BJ (cell line): ENCODE measurements around the gene ACKR1. TPM values are rescaled to one million over a fixed set of nuclear protein-coding genes. Genes with fewer than 3 reads are reported as not detected.

Source experiments
- CTCF ChIA-PET: fragments of 350-600 bp; formaldehyde crosslinking; extraction: SDS; loops from one replicate; lab custom pipeline; 2021; ENCODE audit warnings: antibody characterized with exemption, inconsistent platforms; lab: Yijun Ruan, JAX
- POLR2A ChIA-PET: fragments of 300-600 bp; sonication (Branson Sonifier 250); formaldehyde crosslinking; extraction: SDS; loops from one replicate; lab custom pipeline; 2021; ENCODE audit warnings: antibody characterized with exemption; lab: Charles Lee
- DNase-seq: peaks from one replicate; pipeline ENCODE4 v3.0.0-alpha.2; 2011; ENCODE audit warnings: low read depth
- H3K27me3 ChIP-seq: 2 replicates; pipeline ENCODE4 v1.6.0; 2011; ENCODE audit warnings: low read length; ENCODE audit not compliant: control insufficient read depth, insufficient read depth
- H3K36me3 ChIP-seq: 2 replicates; pipeline ENCODE4 v1.5.1; 2011; ENCODE audit warnings: low read length; ENCODE audit not compliant: control insufficient read depth, insufficient read depth
- H3K4me3 ChIP-seq: 2 replicates; pipeline ENCODE4 v1.5.1; 2011; ENCODE audit warnings: low read depth, mild to moderate bottlenecking, control low read depth, low read length
- CTCF ChIP-seq: IDR thresholded peaks from 2 replicates; pipeline ENCODE4 v1.5.1; 2011; ENCODE audit warnings: low read depth, mild to moderate bottlenecking, control low read depth, inconsistent platforms, low read length, moderate library complexity; ENCODE audit not compliant: insufficient read depth
- polyA plus RNA-seq: library from polyadenylated mRNA; depleted of rRNA; stranded (reverse); fragments of >200 nt; gene quantifications from 2 replicates; pipeline ENCODE4 v1.2.3, GENCODE V29; 2011

ACKR1 gene
- polyA plus RNA-seq, 1 experiment = not detected

- DNase-seq = no peak
- Histone ChIP-seq H3K4me3 (no peak overlapping the region), H3K36me3 (no peaks in the 10 kb centered on the region), H3K27me3 (peaks cover 2% of the 10 kb centered on the region)
- no peak for TF ChIP-seq CTCF
- POLR2A ChIA-PET = no interaction called here
- CTCF ChIA-PET = interaction anchor here (0.7 to 2.3 kb wide), 5 partner anchors 9 to 58 kb away, joined by 3 to 9 read pairs (median 3); no protein-coding TSS in a partner anchor
Measured at GRCh38 chr1:159205225-159205624, 550 bp downstream of the ACKR1 start.

GRCh38 chr1:159206110-159206509 is 1.4 kb downstream of the ACKR1 start:
- no peak overlapping the region for H3K4me3 ChIP-seq
- ChIA-PET CTCF (interaction anchor here (1.3 to 2.4 kb wide), 4 partner anchors 8 to 46 kb away, joined by 3 to 9 read pairs (median 7); no protein-coding TSS in a partner anchor), POLR2A (no interaction called here)
- no peak for TF ChIP-seq CTCF
- no peaks in the 10 kb centered on the region for H3K36me3 ChIP-seq
- no peak for DNase-seq
- H3K27me3 ChIP-seq = peaks cover 2% of the 10 kb centered on the region

GRCh38 chr1:159207080-159207479 is 2.4 kb downstream of the ACKR1 start:
- CTCF ChIA-PET = interaction anchor here (2.3 to 2.4 kb wide), 2 partner anchors 9 to 46 kb away, joined by 7 read pairs; no protein-coding TSS in a partner anchor
- POLR2A ChIA-PET = no interaction called here
- Histone ChIP-seq H3K4me3 (no peak overlapping the region), H3K36me3 (no peaks in the 10 kb centered on the region), H3K27me3 (peaks cover 2% of the 10 kb centered on the region)
- no peak for DNase-seq
- TF ChIP-seq CTCF = no peak

GRCh38 chr1:159207774-159208173 is 3.1 kb downstream of the ACKR1 start:
- Histone ChIP-seq H3K36me3 (no peaks in the 10 kb centered on the region), H3K4me3 (no peak overlapping the region), H3K27me3 (peaks cover 2% of the 10 kb centered on the region)
- ChIA-PET POLR2A (no interaction called here), CTCF (interaction anchor here (0.6 to 2.4 kb wide), 3 partner anchors 10 to 55 kb away, joined by 3 to 7 read pairs (median 3); no protein-coding TSS in a partner anchor)
- no peak for DNase-seq
- no peak for TF ChIP-seq CTCF

GRCh38 chr1:159208175-159208825 is 3.6 kb downstream of the ACKR1 start:
- ChIA-PET CTCF (interaction anchor here (0.6 to 7.5 kb wide), 5 partner anchors 11 to 75 kb away, joined by 3 to 69 read pairs (median 7); no protein-coding TSS in a partner anchor), POLR2A (no interaction called here)
- no peak overlapping the region for H3K4me3 ChIP-seq
- peaks cover 2% of the 10 kb centered on the region for H3K27me3 ChIP-seq
- DNase-seq = no peak
- no peaks in the 10 kb centered on the region for H3K36me3 ChIP-seq
- no peak for TF ChIP-seq CTCF
